C4-2B (cell line): ENCODE measurements around the gene GJD2.

Experiments
- H3K27ac ChIP-seq: fragments of 450-650 bp; 2 replicates; pipeline ENCODE4 v1.5.1; 2017
- CTCF ChIP-seq: fragments of 450-650 bp; conservative IDR thresholded peaks from 2 replicates; pipeline ENCODE4 v1.5.1; 2017; ENCODE audit warnings: mild to moderate bottlenecking
- ZFX ChIP-seq: fragments of 450-650 bp; IDR thresholded peaks from 2 replicates; pipeline ENCODE4 v1.6.1; 2017

The GJD2 gene

GRCh38 chr15:34773013-34773412 lies 18.2 kb upstream of the GJD2 start:
- no peak for TF ChIP-seq ZFX
- TF ChIP-seq CTCF = no peak
- H3K27ac ChIP-seq = no peak overlapping the region

- TF ChIP-seq CTCF = no peak
- no peak for TF ChIP-seq ZFX
- no peak overlapping the region for H3K27ac ChIP-seq
Measured at GRCh38 chr15:34772312-34772711, 17.5 kb upstream of the GJD2 start.

- H3K27ac ChIP-seq = no peak overlapping the region
- TF ChIP-seq ZFX = no peak
- no peak for TF ChIP-seq CTCF
Measured at GRCh38 chr15:34769711-34770110, 14.9 kb upstream of the GJD2 start.

- TF ChIP-seq CTCF (no peak), ZFX (no peak)
- H3K27ac ChIP-seq = no peak overlapping the region
Measured at GRCh38 chr15:34768530-34768929, 13.7 kb upstream of the GJD2 start.

DNA sequence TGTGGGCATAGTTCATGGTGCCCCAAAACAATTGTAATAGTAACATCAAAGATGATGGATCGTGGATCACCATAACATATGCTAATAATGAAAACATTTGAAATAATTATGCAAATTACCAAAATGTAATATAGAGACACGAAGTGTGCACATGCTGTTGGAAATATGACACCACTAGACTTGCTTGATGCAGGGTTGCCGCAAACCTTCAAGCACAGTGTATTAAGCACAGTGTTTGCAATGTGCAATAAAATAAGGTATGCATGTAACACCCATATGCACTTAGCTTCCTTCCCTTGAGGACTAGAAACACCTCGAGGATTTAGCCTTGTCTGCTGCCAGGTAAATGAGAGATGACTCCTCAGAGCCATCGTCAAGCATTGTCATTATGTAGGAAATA lies 10.9 kb upstream of the GJD2 start:
- no peak for TF ChIP-seq ZFX
- no peak for TF ChIP-seq CTCF
- H3K27ac ChIP-seq = no peak overlapping the region

DNA sequence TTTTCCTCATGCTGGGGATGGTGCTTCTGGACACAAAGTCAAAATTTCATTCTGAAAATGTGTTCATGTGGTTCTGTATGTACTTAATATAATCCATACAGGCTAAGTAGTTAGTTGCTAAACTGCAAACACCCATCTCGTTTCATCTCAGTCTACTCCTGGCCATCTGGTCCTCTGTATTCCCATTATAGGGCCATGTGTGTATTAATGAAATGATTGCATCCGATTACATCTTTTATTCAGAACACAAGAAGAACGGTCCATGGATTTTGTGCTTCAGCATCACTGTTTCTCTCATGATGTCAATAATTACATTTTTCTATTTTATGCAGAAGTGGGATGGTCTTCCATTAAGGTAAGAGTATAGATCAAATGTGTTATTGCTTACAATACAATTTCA lies 6.1 kb upstream of the GJD2 start:
- H3K27ac ChIP-seq = no peak overlapping the region
- TF ChIP-seq CTCF = no peak
- no peak for TF ChIP-seq ZFX

DNA sequence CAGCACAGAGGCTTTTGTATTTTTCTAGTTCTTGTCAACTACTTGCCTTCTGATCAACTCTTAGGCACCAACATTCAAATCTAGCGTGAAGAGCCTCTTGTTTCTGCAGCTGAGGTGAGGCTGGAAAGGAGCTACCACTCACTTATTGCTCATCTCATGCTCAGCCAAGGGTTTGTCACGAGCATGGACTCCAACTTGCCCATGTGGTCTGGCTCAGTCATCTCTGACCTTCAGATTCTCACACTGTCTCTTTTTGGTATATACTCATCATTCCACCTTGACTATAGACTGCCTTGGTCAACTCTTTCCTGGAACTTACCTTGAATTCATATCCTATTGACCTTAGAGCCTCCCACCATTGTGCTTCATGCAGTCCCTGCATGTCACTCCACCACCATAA lies 5.2 kb upstream of the GJD2 start:
- no peak overlapping the region for H3K27ac ChIP-seq
- TF ChIP-seq CTCF (no peak), ZFX (no peak)
